ENCODE data around the gene IL19. TPM values are rescaled to one million over a fixed set of nuclear protein-coding genes. Genes with fewer than 3 reads are reported as not detected.
A peak's percentile ranks its signal among the peaks of the same experiment; 100 is the strongest.

The IL19 gene
- total and polyA plus RNA-seq, 8 donors = not detected

DNA sequence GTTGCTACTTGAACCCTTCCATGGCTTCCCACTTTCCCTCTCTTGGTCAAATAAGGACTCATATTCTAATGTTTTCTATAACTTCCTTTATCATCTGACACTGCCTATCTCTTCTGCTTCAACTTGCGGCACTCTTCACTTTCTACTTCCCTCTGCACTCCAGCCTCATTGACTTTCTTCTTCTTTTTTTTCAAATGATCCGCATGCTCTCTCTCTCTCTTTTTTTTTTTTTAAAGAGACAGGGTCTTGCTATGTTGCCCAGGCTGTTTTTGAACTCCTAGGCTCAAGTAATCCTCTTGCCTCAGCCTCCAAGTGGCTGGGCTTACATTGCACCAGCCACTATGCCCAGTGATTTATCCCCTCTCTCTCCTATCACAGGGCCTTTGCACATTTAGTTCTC lies 9.1 kb downstream of the IL19 start:
- no peak for DNase-seq
- FAIRE-seq = no peak
- H3K36me3 ChIP-seq = no peaks in the 10 kb centered on the region
- peak in 1 of 4 donors; percentile 51 for ATAC-seq
- TF ChIP-seq, protein P1, sequence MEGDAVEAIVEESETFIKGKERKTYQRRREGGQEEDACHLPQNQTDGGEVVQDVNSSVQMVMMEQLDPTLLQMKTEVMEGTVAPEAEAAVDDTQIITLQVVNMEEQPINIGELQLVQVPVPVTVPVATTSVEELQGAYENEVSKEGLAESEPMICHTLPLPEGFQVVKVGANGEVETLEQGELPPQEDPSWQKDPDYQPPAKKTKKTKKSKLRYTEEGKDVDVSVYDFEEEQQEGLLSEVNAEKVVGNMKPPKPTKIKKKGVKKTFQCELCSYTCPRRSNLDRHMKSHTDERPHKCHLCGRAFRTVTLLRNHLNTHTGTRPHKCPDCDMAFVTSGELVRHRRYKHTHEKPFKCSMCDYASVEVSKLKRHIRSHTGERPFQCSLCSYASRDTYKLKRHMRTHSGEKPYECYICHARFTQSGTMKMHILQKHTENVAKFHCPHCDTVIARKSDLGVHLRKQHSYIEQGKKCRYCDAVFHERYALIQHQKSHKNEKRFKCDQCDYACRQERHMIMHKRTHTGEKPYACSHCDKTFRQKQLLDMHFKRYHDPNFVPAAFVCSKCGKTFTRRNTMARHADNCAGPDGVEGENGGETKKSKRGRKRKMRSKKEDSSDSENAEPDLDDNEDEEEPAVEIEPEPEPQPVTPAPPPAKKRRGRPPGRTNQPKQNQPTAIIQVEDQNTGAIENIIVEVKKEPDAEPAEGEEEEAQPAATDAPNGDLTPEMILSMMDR (IDR thresholded peaks at IDR 0.05) = no peak
- intact Hi-C loops (cut with DNase I) = no loop called here
- H3K27ac ChIP-seq = no peak overlapping the region
- no peaks in the 10 kb centered on the region for H3K9me3 ChIP-seq
- no peaks in the 10 kb centered on the region for H3K4me1 ChIP-seq
- no peaks in the 10 kb centered on the region for H3K27me3 ChIP-seq
- no peak overlapping the region for H3K4me3 ChIP-seq
- 63 to 69% methylated on average over 2 of the region's 2 CpGs for WGBS, 2 donors

DNA sequence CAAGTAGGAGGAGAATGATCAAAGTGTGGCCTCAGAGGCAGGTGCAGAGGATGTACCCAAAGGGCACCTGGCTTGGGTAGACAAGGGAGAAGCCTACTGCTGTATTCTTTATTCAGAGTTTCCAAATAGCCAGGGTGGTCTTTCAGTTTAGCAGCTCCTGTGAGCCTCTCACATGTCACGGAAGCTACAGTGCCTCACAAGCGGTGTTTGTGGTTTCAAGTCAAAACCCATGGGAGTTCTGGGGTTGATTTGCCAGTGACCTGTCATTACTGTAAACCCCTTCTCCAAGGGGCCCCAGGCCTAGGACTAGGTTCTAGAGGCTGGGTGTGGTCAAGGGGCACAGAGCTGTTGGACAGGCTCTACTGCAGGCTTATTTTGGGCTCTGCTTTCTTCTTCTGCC lies 11.9 kb downstream of the IL19 start:
- no peak for FAIRE-seq
- no peak overlapping the region for H3K27ac ChIP-seq
- no peak for ATAC-seq
- no peaks in the 10 kb centered on the region for H3K9me3 ChIP-seq
- WGBS, 2 donors = 92 to 100% methylated on average over 2 of the region's 2 CpGs
- intact Hi-C loops (cut with DNase I) = no loop called here
- TF ChIP-seq, protein P1 (IDR thresholded peaks at IDR 0.05) = no peak
- no peak overlapping the region for H3K4me3 ChIP-seq
- H3K27me3 ChIP-seq = no peaks in the 10 kb centered on the region
- DNase-seq = no peak
- H3K4me1 ChIP-seq = no peaks in the 10 kb centered on the region
- no peaks in the 10 kb centered on the region for H3K36me3 ChIP-seq

DNA sequence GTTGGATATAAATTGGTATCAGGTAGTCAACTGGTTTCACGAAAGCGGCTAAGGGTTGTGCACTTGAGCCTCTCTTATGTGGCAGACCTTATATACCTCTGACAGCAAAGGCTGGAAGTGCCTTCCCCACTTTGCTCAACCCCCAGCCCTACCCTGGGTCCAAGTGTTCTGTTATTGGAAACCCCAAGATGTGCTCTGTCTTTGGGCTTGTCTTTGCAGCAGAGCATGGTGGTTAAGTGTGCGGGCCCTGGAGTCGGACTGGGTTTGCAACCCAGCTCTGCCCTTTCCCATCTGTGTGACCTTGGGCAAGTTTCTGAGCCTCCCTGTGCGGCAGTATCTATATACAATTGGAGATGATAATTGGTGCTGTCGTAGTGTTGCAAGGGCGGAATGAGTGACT lies 12.9 kb downstream of the IL19 start:
- 80 to 85% methylated on average over 7 of the region's 7 CpGs for WGBS, 2 donors
- intact Hi-C loops (cut with DNase I) = no loop called here

DNA sequence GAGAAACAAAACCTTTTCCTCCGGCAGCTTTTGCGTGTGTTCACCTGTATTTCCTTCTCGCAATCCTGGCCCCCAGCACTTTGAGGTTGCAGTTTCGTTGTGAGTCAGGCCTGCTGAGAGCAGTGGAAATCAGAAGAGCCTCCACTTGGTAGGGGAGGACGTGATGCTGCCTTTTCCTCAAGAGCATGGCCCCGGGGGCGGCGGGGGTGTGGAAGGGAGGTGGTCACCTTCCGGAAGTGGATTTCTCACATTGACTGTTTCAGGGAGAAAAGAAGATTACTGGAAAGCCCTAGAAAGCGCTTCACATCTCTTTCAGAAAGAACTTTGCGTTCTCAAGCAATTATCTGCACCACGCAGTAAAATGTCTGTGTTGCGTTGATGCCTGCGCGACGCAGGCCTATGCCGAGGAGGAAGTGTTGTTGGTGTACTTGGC lies 13.9 kb downstream of the IL19 start:
- intact Hi-C loops (cut with DNase I) = no loop called here
- H3K9me3 ChIP-seq = no peaks in the 10 kb centered on the region
- H3K27me3 ChIP-seq = no peaks in the 10 kb centered on the region
- TF ChIP-seq, protein P1 (IDR thresholded peaks at IDR 0.05) = no peak
- FAIRE-seq (no peak), DNase-seq (no peak), ATAC-seq (no peak)
- H3K4me3 ChIP-seq = no peak overlapping the region
- H3K27ac ChIP-seq = no peak overlapping the region
- no peaks in the 10 kb centered on the region for H3K36me3 ChIP-seq
- no peaks in the 10 kb centered on the region for H3K4me1 ChIP-seq
- 91 to 96% methylated on average over 17 of the region's 17 CpGs for WGBS, 2 donors

More for the DNA sequence above, 12.9 kb downstream of the IL19 start:
- no peak overlapping the region for H3K27ac ChIP-seq
- H3K9me3 ChIP-seq = no peaks in the 10 kb centered on the region
- H3K27me3 ChIP-seq = no peaks in the 10 kb centered on the region
- DNase-seq = no peak
- no peaks in the 10 kb centered on the region for H3K4me1 ChIP-seq
- TF ChIP-seq, protein P1 (IDR thresholded peaks at IDR 0.05) = no peak
- FAIRE-seq = no peak
- H3K36me3 ChIP-seq = no peaks in the 10 kb centered on the region
- ATAC-seq = no peak
- H3K4me3 ChIP-seq = no peak overlapping the region

DNA sequence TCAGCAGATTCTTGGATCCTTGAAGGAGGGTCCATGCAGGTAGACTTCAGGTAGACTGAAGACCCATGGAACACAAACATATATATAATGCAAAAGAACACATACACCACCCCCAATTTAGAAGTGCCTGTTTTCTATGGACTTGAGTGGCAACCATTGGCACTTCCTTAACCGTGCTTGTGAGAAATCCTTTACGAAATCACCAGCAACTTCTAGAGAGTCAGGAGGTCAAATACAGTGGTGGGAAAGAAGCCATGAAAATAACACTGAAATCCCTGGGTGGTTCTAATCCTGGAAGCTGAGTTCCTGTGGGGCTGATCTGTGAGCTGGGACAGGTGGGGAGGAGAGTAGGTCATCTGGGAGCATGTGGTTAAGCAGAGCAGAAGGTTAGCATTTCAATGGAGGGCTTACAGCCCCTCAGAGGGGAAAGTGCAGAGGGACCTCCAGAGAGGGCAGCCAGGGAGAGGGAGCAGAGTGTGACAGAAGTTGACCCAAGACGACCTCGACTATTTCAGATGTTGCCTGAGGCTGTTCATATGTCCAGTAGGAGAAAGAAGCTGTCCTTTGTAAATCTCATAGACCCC lies 14.7 kb downstream of the IL19 start:
- TF ChIP-seq, protein P1 (IDR thresholded peaks at IDR 0.05) = no peak
- no peaks in the 10 kb centered on the region for H3K4me1 ChIP-seq
- ATAC-seq (no peak), DNase-seq (no peak), FAIRE-seq (no peak)
- H3K4me3 ChIP-seq = no peak overlapping the region
- no peaks in the 10 kb centered on the region for H3K36me3 ChIP-seq
- H3K9me3 ChIP-seq = no peaks in the 10 kb centered on the region
- no peak overlapping the region for H3K27ac ChIP-seq
- H3K27me3 ChIP-seq = no peaks in the 10 kb centered on the region
- intact Hi-C loops (cut with DNase I) = no loop called here
- WGBS, 2 donors = 80 to 84% methylated on average over 4 of the region's 4 CpGs

All from pancreas (tissue), 10 donors.